KBM-7 (cell line): ENCODE results near the gene KCNA1.
A peak's percentile ranks its signal among the peaks of the same experiment; 100 is the strongest.

Experiments
- DNase-seq: peaks from one replicate; pipeline ENCODE4 v3.0.0-alpha.2; 2015
- in situ Hi-C: fragments of 300-500 bp; cut with MboI; formaldehyde crosslinking; loops from 2 replicates; pipeline ENCODE4 v1.14.3; 2020; ENCODE audit warnings: low sequenced_read_pairs, low pct_unique_long_range_greater_than_20kb, mixed read lengths

Gene KCNA1

GRCh38 chr12:4909410-4909733, 333 bp upstream of the KCNA1 start:
- in situ Hi-C loops = no loop called here
- DNase-seq = no peak

GRCh38 chr12:4910502-4911315, 1.0 kb downstream of the KCNA1 start:
- no peak for DNase-seq
- in situ Hi-C loops = no loop called here

- no peak for DNase-seq
- in situ Hi-C loops = no loop called here
These were observed 1.8 kb downstream of the KCNA1 start for GRCh38 chr12:4911316-4911994.

GRCh38 chr12:4914720-4915119, 5.0 kb downstream of the KCNA1 start:
- DNase-seq = no peak
- in situ Hi-C loops = no loop called here

- in situ Hi-C loops = no loop called here
- no peak for DNase-seq
These were observed 6.0 kb downstream of the KCNA1 start for GRCh38 chr12:4915752-4916151.

- no peak for DNase-seq
- in situ Hi-C loops = no loop called here
These were observed 9.4 kb downstream of the KCNA1 start for GRCh38 chr12:4918950-4919660.

- DNase-seq = no peak
- in situ Hi-C loops = no loop called here
These were observed 22.9 kb downstream of the KCNA1 start for GRCh38 chr12:4932576-4932975.

GRCh38 chr12:4933411-4933810, 23.7 kb downstream of the KCNA1 start:
- DNase-seq = no peak
- in situ Hi-C loops = no loop called here

- in situ Hi-C loops = no loop called here
- DNase-seq = no peak
These were observed 24.8 kb downstream of the KCNA1 start for GRCh38 chr12:4934407-4935035.

- in situ Hi-C loops = no loop called here
- DNase-seq = no peak
These were observed 29.2 kb downstream of the KCNA1 start for GRCh38 chr12:4938900-4939299.

GRCh38 chr12:4939418-4940023, 29.8 kb downstream of the KCNA1 start:
- in situ Hi-C loops = no loop called here
- DNase-seq = no peak

GRCh38 chr12:4943067-4943937, 33.6 kb downstream of the KCNA1 start:
- in situ Hi-C loops = no loop called here
- DNase-seq = no peak

GRCh38 chr12:4943938-4944284, 34.2 kb downstream of the KCNA1 start:
- DNase-seq = no peak
- in situ Hi-C loops = no loop called here

GRCh38 chr12:4947253-4947652, 37.5 kb downstream of the KCNA1 start:
- no peak for DNase-seq
- in situ Hi-C loops = no loop called here

GRCh38 chr12:4951083-4951482, 41.4 kb downstream of the KCNA1 start:
- no peak for DNase-seq
- in situ Hi-C loops = no loop called here

GRCh38 chr12:4951601-4952000, 41.9 kb downstream of the KCNA1 start:
- in situ Hi-C loops = no loop called here
- no peak for DNase-seq

- in situ Hi-C loops = no loop called here
- DNase-seq = peak; percentile 3
These were observed 45.1 kb downstream of the KCNA1 start for GRCh38 chr12:4954621-4955354.

- in situ Hi-C loops = no loop called here
- no peak for DNase-seq
These were observed 46.3 kb downstream of the KCNA1 start for GRCh38 chr12:4956054-4956453.
